Panc1 (cell line): Measurements from ENCODE around the gene ABCB1.

Experiments
- POLR2AphosphoS5 ChIP-seq: IDR thresholded peaks from 2 replicates; pipeline ENCODE4 v1.6.1; 2012; ENCODE audit warnings: mild to moderate bottlenecking, low read depth, low read length, moderate library complexity
- SIN3A ChIP-seq: IDR thresholded peaks from 2 replicates; pipeline ENCODE4 v1.6.1; 2012; ENCODE audit warnings: low read depth, mild to moderate bottlenecking, low read length, moderate library complexity, borderline replicate concordance; ENCODE audit not compliant: insufficient read depth
- TCF7L2 ChIP-seq: IDR thresholded peaks from 2 replicates; pipeline ENCODE4 v1.6.1; 2011; ENCODE audit warnings: mild to moderate bottlenecking, low read depth, low read length, inconsistent platforms
- TF ChIP-seq, protein P1 (sequence below): fragments of 450-650 bp; IDR thresholded peaks from 2 replicates; pipeline ENCODE4 v1.5.1; 2017; ENCODE audit warnings: mild to moderate bottlenecking
- TF ChIP-seq, protein P2 (sequence below), 2 experiments: IDR thresholded peaks; 2 replicates each; pipeline ENCODE4 v1.6.1; 2011 to 2012; ENCODE audit warnings: low read depth in 2 of 2, control low read depth in 1 of 2, low read length in 1 of 2, mild to moderate bottlenecking in 1 of 2, moderate library complexity in 1 of 2; ENCODE audit not compliant: insufficient read depth in 1 of 2

DNA sequence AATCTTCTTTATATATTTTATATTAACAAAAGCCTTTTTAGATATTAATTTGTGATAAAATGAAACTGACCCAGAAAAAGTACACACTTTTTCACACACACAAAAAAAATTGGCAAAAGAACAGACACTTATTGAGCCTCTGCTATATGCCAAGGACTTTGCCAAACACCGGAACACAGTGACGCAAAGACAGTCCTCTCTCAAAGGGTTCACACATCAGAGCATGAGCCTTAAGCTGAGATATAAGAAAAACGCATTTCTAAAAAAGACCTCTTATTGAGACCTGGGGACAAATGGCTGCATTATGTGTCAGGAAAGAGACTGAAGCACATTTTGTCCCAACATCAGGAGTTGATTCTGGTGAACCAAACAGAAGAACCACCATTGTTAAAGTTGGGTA is 101.2 kb downstream of the ABCB1 start:
- TF ChIP-seq, protein P1, sequence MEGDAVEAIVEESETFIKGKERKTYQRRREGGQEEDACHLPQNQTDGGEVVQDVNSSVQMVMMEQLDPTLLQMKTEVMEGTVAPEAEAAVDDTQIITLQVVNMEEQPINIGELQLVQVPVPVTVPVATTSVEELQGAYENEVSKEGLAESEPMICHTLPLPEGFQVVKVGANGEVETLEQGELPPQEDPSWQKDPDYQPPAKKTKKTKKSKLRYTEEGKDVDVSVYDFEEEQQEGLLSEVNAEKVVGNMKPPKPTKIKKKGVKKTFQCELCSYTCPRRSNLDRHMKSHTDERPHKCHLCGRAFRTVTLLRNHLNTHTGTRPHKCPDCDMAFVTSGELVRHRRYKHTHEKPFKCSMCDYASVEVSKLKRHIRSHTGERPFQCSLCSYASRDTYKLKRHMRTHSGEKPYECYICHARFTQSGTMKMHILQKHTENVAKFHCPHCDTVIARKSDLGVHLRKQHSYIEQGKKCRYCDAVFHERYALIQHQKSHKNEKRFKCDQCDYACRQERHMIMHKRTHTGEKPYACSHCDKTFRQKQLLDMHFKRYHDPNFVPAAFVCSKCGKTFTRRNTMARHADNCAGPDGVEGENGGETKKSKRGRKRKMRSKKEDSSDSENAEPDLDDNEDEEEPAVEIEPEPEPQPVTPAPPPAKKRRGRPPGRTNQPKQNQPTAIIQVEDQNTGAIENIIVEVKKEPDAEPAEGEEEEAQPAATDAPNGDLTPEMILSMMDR, result no peak
- TF ChIP-seq POLR2AphosphoS5 (no peak), TCF7L2 (no peak), SIN3A (no peak)
- TF ChIP-seq, protein P2, sequence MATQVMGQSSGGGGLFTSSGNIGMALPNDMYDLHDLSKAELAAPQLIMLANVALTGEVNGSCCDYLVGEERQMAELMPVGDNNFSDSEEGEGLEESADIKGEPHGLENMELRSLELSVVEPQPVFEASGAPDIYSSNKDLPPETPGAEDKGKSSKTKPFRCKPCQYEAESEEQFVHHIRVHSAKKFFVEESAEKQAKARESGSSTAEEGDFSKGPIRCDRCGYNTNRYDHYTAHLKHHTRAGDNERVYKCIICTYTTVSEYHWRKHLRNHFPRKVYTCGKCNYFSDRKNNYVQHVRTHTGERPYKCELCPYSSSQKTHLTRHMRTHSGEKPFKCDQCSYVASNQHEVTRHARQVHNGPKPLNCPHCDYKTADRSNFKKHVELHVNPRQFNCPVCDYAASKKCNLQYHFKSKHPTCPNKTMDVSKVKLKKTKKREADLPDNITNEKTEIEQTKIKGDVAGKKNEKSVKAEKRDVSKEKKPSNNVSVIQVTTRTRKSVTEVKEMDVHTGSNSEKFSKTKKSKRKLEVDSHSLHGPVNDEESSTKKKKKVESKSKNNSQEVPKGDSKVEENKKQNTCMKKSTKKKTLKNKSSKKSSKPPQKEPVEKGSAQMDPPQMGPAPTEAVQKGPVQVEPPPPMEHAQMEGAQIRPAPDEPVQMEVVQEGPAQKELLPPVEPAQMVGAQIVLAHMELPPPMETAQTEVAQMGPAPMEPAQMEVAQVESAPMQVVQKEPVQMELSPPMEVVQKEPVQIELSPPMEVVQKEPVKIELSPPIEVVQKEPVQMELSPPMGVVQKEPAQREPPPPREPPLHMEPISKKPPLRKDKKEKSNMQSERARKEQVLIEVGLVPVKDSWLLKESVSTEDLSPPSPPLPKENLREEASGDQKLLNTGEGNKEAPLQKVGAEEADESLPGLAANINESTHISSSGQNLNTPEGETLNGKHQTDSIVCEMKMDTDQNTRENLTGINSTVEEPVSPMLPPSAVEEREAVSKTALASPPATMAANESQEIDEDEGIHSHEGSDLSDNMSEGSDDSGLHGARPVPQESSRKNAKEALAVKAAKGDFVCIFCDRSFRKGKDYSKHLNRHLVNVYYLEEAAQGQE (IDR thresholded peaks at IDR 0.05; ENCODE audit: insufficient read depth in 1 of 2, low read depth in 2 of 2, low read length in 1 of 2), result no peak
